Cardiac muscle cell (in vitro differentiated cells and primary cell): ENCODE data around the gene KCNJ10. TPM values are rescaled to one million over a fixed set of nuclear protein-coding genes. Genes with fewer than 3 reads are reported as not detected.

ENCODE experiments used
- DNase-seq, 2 donors: peaks; one replicate each; pipeline versions ENCODE4 v3.0.0 to v3.0.0-alpha.2; 2010 to 2017; ENCODE audit warnings: low read depth in 1 of 2, low spot score in 1 of 2
- H3K27ac ChIP-seq: fragments of 200-600 bp; sonication (generic); 2 replicates; pipeline ENCODE4 v1.5.1; 2016
- H3K27me3 ChIP-seq: fragments of 200-600 bp; sonication (generic); 2 replicates; pipeline ENCODE4 v1.6.0; 2016; ENCODE audit warnings: control low read depth
- H3K36me3 ChIP-seq: fragments of 200-600 bp; sonication (generic); 2 replicates; pipeline ENCODE4 v1.5.1; 2016; ENCODE audit warnings: control low read depth
- H3K4me1 ChIP-seq: fragments of 200-600 bp; sonication (generic); 2 replicates; pipeline ENCODE4 v1.8.1; 2017; ENCODE audit warnings: low read depth, mild to moderate bottlenecking, mixed run types
- H3K4me3 ChIP-seq: fragments of 200-600 bp; sonication (generic); 2 replicates; pipeline ENCODE4 v1.5.1; 2016; ENCODE audit warnings: mild to moderate bottlenecking
- H3K9me3 ChIP-seq: fragments of 200-600 bp; sonication (generic); 2 replicates; pipeline ENCODE4 v1.5.1; 2017; ENCODE audit warnings: low read depth, mild to moderate bottlenecking, control low read depth
- polyA plus RNA-seq: library from polyadenylated mRNA; unstranded; fragments of >200 nt; fragmentation: Nextera tagmentation; extraction: Ambion mirVana; gene quantifications from 2 replicates; pipeline ENCODE4 v1.2.1, GENCODE V29; 2016
- total RNA-seq: library from RNA; depleted of rRNA; stranded (reverse); fragments of >200 nt; gene quantifications from 2 replicates; pipeline ENCODE4 v1.2.3, GENCODE V29; 2016
- TF ChIP-seq, protein P1 (sequence below): IDR thresholded peaks from 2 replicates; pipeline ENCODE4 v1.5.1; 2012; ENCODE audit warnings: low read depth, mild to moderate bottlenecking, low read length

The KCNJ10 gene
- total and polyA plus RNA-seq, 2 experiments from 2014 or later = 0.35 to 0.42 TPM

DNA sequence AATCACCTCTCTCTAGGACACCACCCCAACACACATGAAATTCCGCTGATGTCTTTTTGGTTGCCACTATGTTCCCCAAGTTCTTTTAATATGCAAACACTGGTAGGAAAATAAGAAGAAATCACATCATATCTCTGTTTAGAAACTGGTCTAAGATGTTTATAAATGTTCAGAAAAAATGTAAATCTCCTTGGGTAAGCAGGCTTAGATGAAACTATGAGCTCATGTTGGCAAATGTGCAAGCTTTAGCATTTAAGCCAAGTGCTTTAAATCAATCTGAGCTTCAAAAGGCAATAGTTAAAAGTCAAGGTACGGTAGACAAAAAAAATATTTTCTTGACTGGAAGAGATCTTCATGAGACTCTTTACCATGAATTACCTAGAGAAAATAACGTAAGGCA lies 90.7 kb downstream of the KCNJ10 start:
- no peak overlapping the region for H3K4me3 ChIP-seq
- H3K27me3 ChIP-seq = peaks cover 33% of the 10 kb centered on the region
- TF ChIP-seq, protein P1, sequence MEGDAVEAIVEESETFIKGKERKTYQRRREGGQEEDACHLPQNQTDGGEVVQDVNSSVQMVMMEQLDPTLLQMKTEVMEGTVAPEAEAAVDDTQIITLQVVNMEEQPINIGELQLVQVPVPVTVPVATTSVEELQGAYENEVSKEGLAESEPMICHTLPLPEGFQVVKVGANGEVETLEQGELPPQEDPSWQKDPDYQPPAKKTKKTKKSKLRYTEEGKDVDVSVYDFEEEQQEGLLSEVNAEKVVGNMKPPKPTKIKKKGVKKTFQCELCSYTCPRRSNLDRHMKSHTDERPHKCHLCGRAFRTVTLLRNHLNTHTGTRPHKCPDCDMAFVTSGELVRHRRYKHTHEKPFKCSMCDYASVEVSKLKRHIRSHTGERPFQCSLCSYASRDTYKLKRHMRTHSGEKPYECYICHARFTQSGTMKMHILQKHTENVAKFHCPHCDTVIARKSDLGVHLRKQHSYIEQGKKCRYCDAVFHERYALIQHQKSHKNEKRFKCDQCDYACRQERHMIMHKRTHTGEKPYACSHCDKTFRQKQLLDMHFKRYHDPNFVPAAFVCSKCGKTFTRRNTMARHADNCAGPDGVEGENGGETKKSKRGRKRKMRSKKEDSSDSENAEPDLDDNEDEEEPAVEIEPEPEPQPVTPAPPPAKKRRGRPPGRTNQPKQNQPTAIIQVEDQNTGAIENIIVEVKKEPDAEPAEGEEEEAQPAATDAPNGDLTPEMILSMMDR = no peak
- H3K9me3 ChIP-seq = no peaks in the 10 kb centered on the region
- H3K4me1 ChIP-seq = no peaks in the 10 kb centered on the region
- DNase-seq = no peak
- no peak overlapping the region for H3K27ac ChIP-seq
- H3K36me3 ChIP-seq = no peaks in the 10 kb centered on the region

DNA sequence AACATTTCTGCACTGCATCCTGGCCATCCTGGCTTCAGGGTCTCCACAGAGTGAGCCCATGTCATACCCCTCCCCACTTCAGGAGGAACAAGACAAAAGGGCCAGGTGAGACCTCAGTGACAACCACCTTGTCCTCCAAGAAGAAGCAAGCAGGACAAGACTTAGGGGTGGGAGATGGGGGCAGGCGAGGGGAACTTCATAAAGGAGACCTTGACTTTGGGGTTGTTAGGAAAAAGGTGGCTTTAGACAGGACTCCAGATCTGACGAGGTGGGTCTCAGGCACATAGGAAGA lies 91.9 kb downstream of the KCNJ10 start:
- H3K27me3 ChIP-seq = peaks cover 28% of the 10 kb centered on the region
- no peak for DNase-seq
- H3K9me3 ChIP-seq = no peaks in the 10 kb centered on the region
- TF ChIP-seq, protein P1 = no peak
- no peaks in the 10 kb centered on the region for H3K4me1 ChIP-seq
- no peaks in the 10 kb centered on the region for H3K36me3 ChIP-seq
- H3K4me3 ChIP-seq = no peak overlapping the region
- H3K27ac ChIP-seq = no peak overlapping the region

DNA sequence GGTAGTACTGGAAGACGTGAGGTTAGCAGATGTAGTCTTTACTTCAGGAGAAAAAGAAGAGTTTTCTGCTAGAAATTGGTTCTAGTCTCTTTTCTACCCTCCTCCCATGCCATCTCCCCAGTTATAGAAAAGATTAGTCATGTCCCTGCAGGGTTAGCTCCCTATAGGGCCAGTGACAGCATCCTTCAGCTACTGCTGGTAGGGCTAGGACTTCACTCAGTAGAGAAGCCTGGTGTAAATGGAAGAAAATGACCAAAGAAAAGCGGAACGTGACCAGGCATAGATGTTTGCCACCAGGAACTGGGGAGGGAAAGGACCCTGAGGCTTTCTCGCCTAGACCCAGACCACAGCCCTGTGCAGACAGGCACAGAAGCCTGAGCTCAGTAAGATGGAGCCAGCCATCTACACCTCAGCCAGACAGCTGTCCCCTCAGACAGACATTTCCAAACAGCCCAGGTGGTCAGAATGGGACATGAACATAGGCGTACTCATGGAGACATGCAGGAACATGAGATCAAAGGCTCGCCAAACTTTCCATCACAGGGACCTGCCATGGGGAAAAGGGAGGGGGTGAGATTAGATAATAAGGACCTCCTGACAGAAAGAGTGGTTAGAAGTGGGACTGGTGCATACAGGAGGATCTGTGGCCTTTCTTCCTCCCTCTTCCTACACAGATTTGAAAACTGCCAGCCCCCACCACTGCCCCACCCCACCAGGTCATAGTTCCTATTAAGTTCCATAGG lies 92.4 kb downstream of the KCNJ10 start:
- H3K4me3 ChIP-seq = no peak overlapping the region
- H3K27ac ChIP-seq = no peak overlapping the region
- no peaks in the 10 kb centered on the region for H3K4me1 ChIP-seq
- peaks cover 28% of the 10 kb centered on the region for H3K27me3 ChIP-seq
- TF ChIP-seq, protein P1 = no peak
- H3K9me3 ChIP-seq = no peaks in the 10 kb centered on the region
- no peak for DNase-seq
- H3K36me3 ChIP-seq = no peaks in the 10 kb centered on the region

DNA sequence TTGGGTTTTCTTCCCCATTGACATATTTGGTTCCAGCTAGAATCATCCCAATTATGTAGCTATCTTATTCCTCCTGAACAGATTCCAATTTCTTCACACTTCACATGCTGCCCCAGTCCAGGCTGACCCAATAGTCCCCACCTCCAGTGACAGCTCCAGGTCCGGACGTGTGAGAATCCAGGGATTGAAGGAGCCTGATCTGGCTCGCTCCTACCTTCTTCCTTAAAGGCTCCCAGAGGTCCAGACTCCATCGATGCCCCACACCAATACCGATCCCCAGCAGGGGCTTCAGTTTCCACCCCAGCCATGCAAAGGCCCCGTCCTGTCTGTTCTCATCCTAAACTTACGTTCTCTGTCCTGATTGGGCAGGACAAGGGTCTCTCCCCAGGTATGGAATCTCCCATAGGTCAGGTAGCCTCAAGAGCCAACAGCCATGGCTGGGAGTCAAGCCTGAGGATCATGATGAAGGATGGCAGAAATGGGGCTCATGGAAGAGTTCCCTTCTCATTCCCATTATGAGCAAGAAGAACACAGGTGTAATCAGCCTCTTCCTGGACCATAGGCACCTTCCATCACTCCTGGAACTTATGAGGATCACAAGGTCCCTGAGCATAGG lies 95.5 kb downstream of the KCNJ10 start:
- Histone ChIP-seq H3K9me3 (no peaks in the 10 kb centered on the region), H3K27ac (no peak overlapping the region), H3K36me3 (no peaks in the 10 kb centered on the region), H3K27me3 (peaks cover 25% of the 10 kb centered on the region), H3K4me3 (no peak overlapping the region), H3K4me1 (peaks cover 16% of the 10 kb centered on the region)
- TF ChIP-seq, protein P1 = no peak
- no peak for DNase-seq

DNA sequence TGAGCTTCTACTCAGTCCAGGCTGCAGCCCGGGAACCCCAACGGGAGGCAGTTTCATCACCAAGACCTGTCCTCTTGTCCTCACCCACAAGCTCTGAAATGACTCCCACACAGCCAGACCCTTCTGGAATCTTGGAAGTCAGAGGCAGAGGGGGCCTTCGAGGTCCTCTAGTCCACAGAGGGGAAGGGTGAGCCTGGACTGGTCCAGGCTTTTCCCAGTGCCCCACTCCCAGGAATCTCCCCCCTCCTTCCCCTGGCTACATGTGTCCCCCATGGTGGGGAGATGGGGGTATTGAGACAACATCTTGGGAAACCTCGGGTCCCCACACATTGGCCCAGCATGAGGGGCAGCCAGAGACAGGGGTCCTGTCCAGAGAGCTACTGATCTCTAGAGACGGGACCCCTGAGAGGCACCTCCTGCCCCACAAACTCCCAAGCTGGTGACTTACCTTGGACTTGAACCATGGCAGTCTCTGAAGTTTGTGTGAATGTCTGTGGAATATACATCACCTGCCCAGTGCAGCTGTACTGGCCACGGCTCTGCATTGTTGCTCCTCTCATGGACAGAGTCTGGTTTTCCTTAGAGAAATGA lies 96.5 kb downstream of the KCNJ10 start:
- peaks cover 20% of the 10 kb centered on the region for H3K27me3 ChIP-seq
- TF ChIP-seq, protein P1 = no peak

More for the DNA sequence above, 96.5 kb downstream of the KCNJ10 start:
- Histone ChIP-seq H3K4me3 (no peak overlapping the region), H3K4me1 (peaks cover 16% of the 10 kb centered on the region), H3K9me3 (no peaks in the 10 kb centered on the region), H3K36me3 (no peaks in the 10 kb centered on the region), H3K27ac (no peak overlapping the region)
- no peak for DNase-seq
